GM19452 (cell line): ENCODE results near the gene SLC34A1.
"Not testable (repeated sequence)": the region's sequence is repeated elsewhere in the genome, so short reads cannot be mapped to it uniquely, and the experiment has no call there.

Experiments used
- ATAC-seq: cut with Tn5 transposase; IDR thresholded peaks from one replicate; pipeline ENCODE4 v1.9.1; 2021; ENCODE audit not compliant: unreplicated experiment

The SLC34A1 gene

GRCh38 chr5:177355162-177355867 is 28.9 kb upstream of the SLC34A1 start:
- ATAC-seq, result no peak

- ATAC-seq, result no peak
These were observed 28.4 kb upstream of the SLC34A1 start for GRCh38 chr5:177355868-177356168.

- no peak for ATAC-seq
These were observed 27.5 kb upstream of the SLC34A1 start for GRCh38 chr5:177356746-177357145.

DNA sequence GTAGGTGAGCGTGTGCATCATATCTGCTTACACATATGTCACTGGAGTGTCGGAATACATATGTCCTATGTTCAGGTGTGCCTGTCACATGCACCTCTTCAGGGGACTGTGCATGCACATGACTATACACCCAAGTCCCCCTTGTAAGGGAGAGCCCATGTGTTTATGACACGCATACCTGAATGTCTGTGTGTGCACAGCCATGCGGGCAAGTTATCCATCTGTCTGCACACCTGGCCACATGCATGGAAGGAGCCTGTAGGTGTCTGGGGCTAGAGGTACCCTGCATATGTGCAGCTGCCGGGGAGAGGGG is 27.1 kb upstream of the SLC34A1 start:
- ATAC-seq, result no peak

DNA sequence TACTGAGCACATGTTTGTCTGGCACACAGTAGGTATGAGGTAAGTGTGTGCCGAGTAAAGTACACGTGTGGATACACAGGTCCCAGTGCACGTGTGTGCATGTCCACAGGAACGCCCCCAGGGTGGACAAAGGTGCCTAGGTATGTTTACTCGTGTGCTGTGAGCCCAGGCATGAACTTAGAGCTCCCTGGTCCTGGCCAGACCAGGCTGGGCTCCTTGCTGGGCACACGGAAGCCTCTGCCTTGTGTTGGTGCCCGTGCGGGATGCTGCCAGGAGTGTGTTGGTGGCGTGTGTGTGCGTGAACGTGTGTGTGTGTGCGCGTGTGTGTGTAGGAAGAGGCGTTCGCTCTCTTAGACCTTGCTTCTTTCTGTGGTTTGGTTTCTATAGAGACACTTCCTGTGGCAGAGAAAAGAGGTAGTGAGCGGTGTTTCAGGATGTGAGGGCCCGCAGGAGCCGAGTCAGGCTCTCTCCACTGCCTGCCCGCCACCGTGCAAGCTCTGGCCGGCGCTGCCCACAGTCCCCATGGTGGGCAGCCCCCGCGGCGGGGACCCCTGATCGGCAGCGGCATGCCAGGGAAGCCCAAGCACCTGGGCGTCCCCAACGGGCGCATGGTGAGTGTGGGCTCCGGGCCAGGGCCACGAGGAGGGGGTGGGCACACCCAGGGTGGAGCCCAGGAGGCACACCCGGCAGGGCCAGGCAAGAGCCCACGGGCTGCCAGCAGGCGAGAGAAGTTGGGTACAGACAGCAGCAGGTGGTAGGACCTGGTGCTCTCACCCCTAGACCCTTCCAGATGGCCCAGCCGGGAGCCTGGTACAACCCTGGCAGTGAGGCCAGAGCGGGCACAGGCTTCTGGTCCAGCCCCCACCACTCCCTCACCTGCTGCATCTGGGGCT is 26.5 kb upstream of the SLC34A1 start, which contains the start of gene RGS14:
RGS14 (plus strand) TSS at position 466 of the 893 bp plus-strand sequence; CDS start at position 567, 101 bp downstream.
- peak; percentile 84 for ATAC-seq

- ATAC-seq, result no peak
These were observed 25.8 kb upstream of the SLC34A1 start for GRCh38 chr5:177358370-177358819.

DNA sequence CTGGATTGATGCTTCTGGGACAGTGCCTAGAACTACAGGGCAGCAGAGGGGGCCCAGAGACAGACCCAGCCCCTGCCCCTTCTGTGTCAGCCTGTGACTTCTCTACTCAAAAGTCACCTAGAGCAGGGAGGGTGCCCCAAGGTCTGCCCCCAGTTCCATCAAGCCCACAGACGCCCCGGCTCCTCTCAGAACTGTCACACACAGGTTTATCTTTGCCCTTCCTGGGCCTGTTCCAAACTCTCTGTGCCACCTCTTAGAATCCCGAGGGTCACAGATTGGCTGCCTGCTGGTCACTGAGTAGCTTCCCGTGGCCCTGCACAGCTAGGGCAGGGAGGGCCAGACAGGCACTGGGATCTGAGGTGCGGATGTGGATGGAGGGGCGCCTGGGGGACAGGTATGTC is 24.8 kb upstream of the SLC34A1 start:
- no peak for ATAC-seq

DNA sequence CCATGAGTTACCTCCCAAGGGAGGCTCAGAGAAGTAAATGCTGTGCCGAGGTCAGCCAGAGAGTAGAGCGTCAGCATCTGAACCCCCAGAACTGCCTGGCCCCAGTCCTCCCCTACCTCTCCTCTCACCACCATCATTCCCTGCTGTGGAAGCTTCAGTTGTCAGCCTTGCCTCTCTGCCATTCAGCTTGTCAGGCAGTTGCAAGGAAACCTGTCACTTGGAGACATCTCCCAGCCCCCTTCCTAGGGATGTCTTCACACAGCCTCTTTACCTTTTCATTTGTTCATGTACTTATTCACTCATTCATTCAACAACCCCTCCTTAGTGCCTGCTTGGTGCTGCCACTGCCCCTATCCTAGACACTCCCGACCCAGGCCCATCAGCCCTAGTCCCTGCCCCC is 24.4 kb upstream of the SLC34A1 start:
- no peak for ATAC-seq

- ATAC-seq, result not testable (repeated sequence)
These were observed 23.5 kb upstream of the SLC34A1 start for GRCh38 chr5:177360740-177361139.

- no peak for ATAC-seq
These were observed 22.6 kb upstream of the SLC34A1 start for GRCh38 chr5:177361418-177362291.

DNA sequence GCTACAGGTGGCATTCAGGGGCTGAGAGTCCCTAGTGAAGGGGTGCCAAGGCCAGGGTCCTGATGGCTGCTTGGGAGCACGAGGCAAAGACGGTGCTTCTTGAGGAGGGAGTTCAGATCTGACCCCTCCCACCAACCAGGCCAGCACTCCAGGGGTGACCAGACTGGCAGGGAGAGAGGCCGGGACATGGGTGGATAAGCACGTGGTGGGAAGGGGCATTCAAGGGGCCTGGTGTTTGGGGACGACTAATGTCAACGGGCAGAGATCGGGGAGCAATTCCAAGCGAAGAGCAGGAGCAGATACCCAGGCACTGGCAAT is 22.0 kb upstream of the SLC34A1 start:
- no peak for ATAC-seq

GRCh38 chr5:177362610-177363507 is 21.4 kb upstream of the SLC34A1 start:
- no peak for ATAC-seq

- ATAC-seq, result no peak
These were observed 20.7 kb upstream of the SLC34A1 start for GRCh38 chr5:177363565-177363964.

DNA sequence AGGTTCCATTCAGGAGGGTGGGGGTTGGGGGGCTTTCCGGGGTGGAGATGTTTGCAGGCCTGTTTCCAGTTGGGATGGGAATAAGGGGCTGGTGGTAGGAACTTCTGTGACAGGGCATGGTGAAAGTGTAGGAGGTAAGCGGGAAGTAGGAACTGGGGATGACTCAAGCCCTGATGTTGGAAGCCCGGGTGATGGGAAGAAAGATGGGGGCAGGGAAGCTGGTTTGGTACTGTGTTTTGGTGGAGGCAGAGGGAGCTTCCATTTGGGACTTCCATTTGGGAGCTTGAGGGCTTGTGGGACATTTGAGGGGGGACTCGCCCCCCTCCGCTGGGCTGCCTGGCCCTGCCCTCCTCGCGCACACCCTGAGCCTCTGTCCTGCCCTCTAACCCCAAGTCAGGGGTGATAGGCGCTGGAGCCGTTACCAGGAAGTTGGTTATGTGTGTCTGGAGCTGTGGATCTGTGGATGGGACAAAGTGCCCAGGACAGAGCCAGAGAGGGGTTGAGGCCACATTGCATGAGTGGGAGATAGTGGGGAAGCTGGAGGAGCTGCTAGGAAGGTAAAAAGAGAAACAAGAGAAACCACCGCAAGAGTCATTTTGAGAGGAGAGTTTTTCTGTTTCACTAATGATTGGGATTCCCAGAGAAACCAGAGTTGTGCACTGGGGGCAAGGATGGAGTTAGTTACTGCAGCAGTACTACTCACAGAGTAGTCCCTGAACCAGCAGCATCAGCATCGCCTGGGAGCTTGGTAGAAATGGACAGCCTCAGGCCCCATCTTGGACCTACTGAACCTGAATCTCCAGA is 19.9 kb upstream of the SLC34A1 start:
- no peak for ATAC-seq

- ATAC-seq, result no peak
These were observed 18.2 kb upstream of the SLC34A1 start for GRCh38 chr5:177365845-177366527.

GRCh38 chr5:177366528-177367322 is 17.5 kb upstream of the SLC34A1 start:
- ATAC-seq, result no peak

GRCh38 chr5:177367323-177367848 is 16.8 kb upstream of the SLC34A1 start:
- ATAC-seq, result no peak
